ENCODE results near the gene SPATS2L. TPM values are rescaled to one million over a fixed set of nuclear protein-coding genes. Genes with fewer than 3 reads are reported as not detected.

The SPATS2L gene
- total RNA-seq, 1 experiment from 2014 or later, result 174 TPM

GRCh38 chr2:200270732-200271131 lies 35.8 kb upstream of the SPATS2L start:
- ATAC-seq, result peak; percentile 22; the same call in 1 of the 2 replicates
- peak; percentile 52 for DNase-seq
- CTCF ChIA-PET, result no interaction called here
- Histone ChIP-seq H3K27ac (ENCODE audit: low read length) (no peak overlapping the region), H3F3A (ENCODE audit: low read length, unreplicated experiment) (no peaks in the 10 kb centered on the region), H3K4me1 (ENCODE audit: insufficient read depth, low read length) (peaks cover 10% of the 10 kb centered on the region; the same call in 1 of the 2 replicates), H3K79me2 (ENCODE audit: low read length) (no peaks in the 10 kb centered on the region), H3K9ac (ENCODE audit: low read length) (no peak overlapping the region), H3K4me3 (ENCODE audit: low read length) (no peak overlapping the region), H4K20me1 (ENCODE audit: low read length) (no peaks in the 10 kb centered on the region), H3K27me3 (ENCODE audit: low read length) (no peaks in the 10 kb centered on the region), H3K9me3 (ENCODE audit: low read length) (no peaks in the 10 kb centered on the region), H2AFZ (ENCODE audit: low read length) (0 out of 2 replicates have a peak overlapping the region, but pooled peaks have one; percentile 9), H3K4me2 (ENCODE audit: low read length) (no peak overlapping the region), H3K36me3 (ENCODE audit: low read depth, low read length) (no peaks in the 10 kb centered on the region), H3K9me2 (replicated peaks; ENCODE audit: low read length) (no peaks in the 10 kb centered on the region)
- BruUV-seq (replicated peaks), result no TSS peak
- intact Hi-C loops (cut with micrococcal nuclease), result no loop called here
- no peak for TF ChIP-seq EZH2 (IDR thresholded peaks at IDR 0.05; ENCODE audit: low read length, unreplicated experiment)
- TF ChIP-seq CTCF (conservative IDR thresholded peaks at IDR 0.05; ENCODE audit: low read depth, low read length), result no peak
- no peak for TF ChIP-seq EZH2phosphoT487 (IDR thresholded peaks at IDR 0.05; ENCODE audit: borderline replicate concordance, low read length)
- POLR2A ChIA-PET (ENCODE audit: unreplicated experiment), result no interaction called here

- ATAC-seq (no peak), DNase-seq (no peak)
- H3K27ac ChIP-seq (ENCODE audit: low read length), result no peak overlapping the region
- BruUV-seq (replicated peaks), result no TSS peak
- no peak overlapping the region for H3K4me2 ChIP-seq (ENCODE audit: low read length)
- H3K4me3 ChIP-seq (ENCODE audit: low read length), result no peak overlapping the region
- no peaks in the 10 kb centered on the region for H3K36me3 ChIP-seq (ENCODE audit: low read depth, low read length)
- H4K20me1 ChIP-seq (ENCODE audit: low read length), result no peaks in the 10 kb centered on the region
- no peaks in the 10 kb centered on the region for H3K27me3 ChIP-seq (ENCODE audit: low read length)
- H3F3A ChIP-seq (ENCODE audit: low read length, unreplicated experiment), result no peaks in the 10 kb centered on the region
- intact Hi-C loops (cut with micrococcal nuclease), result no loop called here
- ChIA-PET POLR2A (ENCODE audit: unreplicated experiment) (no interaction called here), CTCF (no interaction called here)
- no peaks in the 10 kb centered on the region for H3K9me2 ChIP-seq (replicated peaks; ENCODE audit: low read length)
- no peaks in the 10 kb centered on the region for H3K79me2 ChIP-seq (ENCODE audit: low read length)
- no peaks in the 10 kb centered on the region for H3K9me3 ChIP-seq (ENCODE audit: low read length)
- no peak overlapping the region for H3K9ac ChIP-seq (ENCODE audit: low read length)
- TF ChIP-seq CTCF (conservative IDR thresholded peaks at IDR 0.05; ENCODE audit: low read depth, low read length) (no peak), EZH2 (IDR thresholded peaks at IDR 0.05; ENCODE audit: low read length, unreplicated experiment) (no peak), EZH2phosphoT487 (IDR thresholded peaks at IDR 0.05; ENCODE audit: borderline replicate concordance, low read length) (no peak)
- H3K4me1 ChIP-seq (ENCODE audit: insufficient read depth, low read length), result peaks cover 10% of the 10 kb centered on the region; the same call in 1 of the 2 replicates
- H2AFZ ChIP-seq (ENCODE audit: low read length), result no peak overlapping the region
These were observed 34.2 kb upstream of the SPATS2L start for GRCh38 chr2:200272320-200272719.

DNA sequence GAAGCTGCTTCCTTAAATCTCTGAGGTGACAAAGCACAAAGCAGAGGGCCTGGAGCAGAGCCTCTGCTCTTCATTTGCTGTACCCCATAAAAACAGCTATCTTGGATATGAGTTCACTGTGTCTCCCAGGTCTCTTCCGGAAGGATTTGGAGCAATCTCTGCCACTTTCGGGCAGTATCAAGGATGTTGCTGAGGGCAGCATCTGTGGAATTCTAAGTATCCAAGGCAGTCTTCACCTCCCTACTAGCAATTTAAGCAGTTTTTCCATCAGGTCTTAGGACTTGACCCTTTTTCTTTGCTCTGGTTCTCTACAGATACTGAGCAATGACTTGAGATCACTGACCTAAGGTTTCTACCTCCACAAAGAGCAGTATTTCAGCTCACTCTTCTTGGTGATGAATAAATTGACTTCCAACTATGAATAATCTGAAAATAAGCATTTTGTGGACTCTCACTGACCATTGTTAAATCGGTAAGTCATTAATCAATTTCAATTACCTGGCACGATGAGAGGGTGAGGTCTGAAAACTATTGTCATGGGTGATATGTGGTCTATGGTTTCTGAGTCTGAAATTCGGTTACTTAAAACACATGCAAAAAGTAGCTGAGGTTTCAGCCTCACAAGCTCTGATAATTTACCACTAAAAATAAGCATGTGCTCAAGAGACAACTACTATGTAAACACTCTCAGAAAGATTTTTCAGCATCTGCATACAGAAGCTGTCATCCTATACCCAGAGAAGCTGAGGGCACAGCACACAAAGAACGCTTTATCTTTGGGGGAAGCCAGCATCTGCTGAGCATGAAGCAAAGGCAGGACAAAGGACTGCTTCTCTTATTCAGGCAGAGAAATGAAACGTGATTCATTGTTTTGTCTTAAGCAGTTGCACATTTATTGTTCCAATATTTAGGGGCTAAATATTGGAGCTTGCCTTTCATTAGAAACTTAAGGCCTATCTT lies 32.1 kb upstream of the SPATS2L start:
- POLR2A ChIA-PET (ENCODE audit: unreplicated experiment), result no interaction called here
- Histone ChIP-seq H3K4me2 (ENCODE audit: low read length) (no peak overlapping the region), H3F3A (ENCODE audit: low read length, unreplicated experiment) (no peaks in the 10 kb centered on the region), H3K79me2 (ENCODE audit: low read length) (no peaks in the 10 kb centered on the region), H3K27ac (ENCODE audit: low read length) (no peak overlapping the region), H3K9me2 (replicated peaks; ENCODE audit: low read length) (no peaks in the 10 kb centered on the region), H3K36me3 (ENCODE audit: low read depth, low read length) (no peaks in the 10 kb centered on the region), H4K20me1 (ENCODE audit: low read length) (no peaks in the 10 kb centered on the region), H3K4me1 (ENCODE audit: insufficient read depth, low read length) (peaks cover 10% of the 10 kb centered on the region; the same call in 1 of the 2 replicates), H3K9me3 (ENCODE audit: low read length) (no peaks in the 10 kb centered on the region), H3K4me3 (ENCODE audit: low read length) (no peak overlapping the region), H2AFZ (ENCODE audit: low read length) (no peak overlapping the region), H3K9ac (ENCODE audit: low read length) (no peak overlapping the region), H3K27me3 (ENCODE audit: low read length) (no peaks in the 10 kb centered on the region)
- ATAC-seq (peak; percentile 15; the same call in 1 of the 2 replicates), DNase-seq (no peak)
- no TSS peak for BruUV-seq (replicated peaks)
- TF ChIP-seq CTCF (conservative IDR thresholded peaks at IDR 0.05; ENCODE audit: low read depth, low read length) (no peak), EZH2 (IDR thresholded peaks at IDR 0.05; ENCODE audit: low read length, unreplicated experiment) (no peak), EZH2phosphoT487 (IDR thresholded peaks at IDR 0.05; ENCODE audit: borderline replicate concordance, low read length) (no peak)
- CTCF ChIA-PET, result interaction anchor here (0.7 kb wide), 1 partner anchor 9 kb away, joined by 4 read pairs; no protein-coding TSS in a partner anchor
- intact Hi-C loops (cut with micrococcal nuclease), result no loop called here
